Measurements from ENCODE around the gene TPCN2.

Gene TPCN2

DNA sequence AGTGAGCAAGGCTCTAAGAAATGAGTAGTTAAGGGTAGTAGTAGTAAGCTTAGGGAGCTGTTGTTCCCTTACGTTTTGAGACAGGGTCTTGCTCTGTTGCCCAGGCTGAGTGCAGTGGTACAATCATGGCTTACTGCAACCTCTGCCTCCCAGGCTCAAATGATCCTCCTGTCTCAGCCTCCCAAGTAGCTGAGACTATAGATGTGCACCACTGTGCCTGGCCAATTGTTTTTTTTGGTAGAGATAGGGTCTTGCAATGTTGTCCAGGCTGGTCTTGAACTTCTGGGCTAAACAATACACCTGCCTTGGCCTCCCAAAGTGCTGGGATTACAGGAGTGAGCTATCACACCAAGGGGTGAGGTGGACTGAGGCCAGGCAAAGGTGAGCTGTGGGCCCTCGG, 117.0 kb downstream of the TPCN2 start:
- Histone ChIP-seq H3K27ac (ENCODE audit: low read depth, low read length) (no peak overlapping the region), H3K9me3 (ENCODE audit: control insufficient read depth in 5 of 5, low read length in 5 of 5) (peaks cover 0 to 14% (median 8%) of the 10 kb centered on the region in 5 donors), H3K4me1 (ENCODE audit: control insufficient read depth in 5 of 5, insufficient read depth in 5 of 5, low read length in 5 of 5) (peaks cover 0 to 11% (median 3%) of the 10 kb centered on the region in 5 donors), H3K4me3 (ENCODE audit: low read depth in 1 of 5, low read length in 5 of 5) (no peak overlapping the region), H3K36me3 (ENCODE audit: control insufficient read depth in 5 of 5, insufficient read depth in 5 of 5, low read length in 5 of 5) (no peaks in the 10 kb centered on the region), H3K9ac (ENCODE audit: low read length in 5 of 5) (no peak overlapping the region), H3K27me3 (ENCODE audit: control insufficient read depth in 5 of 5, insufficient read depth in 4 of 5, low read length in 5 of 5) (peaks cover 0 to 17% (median 13%) of the 10 kb centered on the region in 5 donors)

DNA sequence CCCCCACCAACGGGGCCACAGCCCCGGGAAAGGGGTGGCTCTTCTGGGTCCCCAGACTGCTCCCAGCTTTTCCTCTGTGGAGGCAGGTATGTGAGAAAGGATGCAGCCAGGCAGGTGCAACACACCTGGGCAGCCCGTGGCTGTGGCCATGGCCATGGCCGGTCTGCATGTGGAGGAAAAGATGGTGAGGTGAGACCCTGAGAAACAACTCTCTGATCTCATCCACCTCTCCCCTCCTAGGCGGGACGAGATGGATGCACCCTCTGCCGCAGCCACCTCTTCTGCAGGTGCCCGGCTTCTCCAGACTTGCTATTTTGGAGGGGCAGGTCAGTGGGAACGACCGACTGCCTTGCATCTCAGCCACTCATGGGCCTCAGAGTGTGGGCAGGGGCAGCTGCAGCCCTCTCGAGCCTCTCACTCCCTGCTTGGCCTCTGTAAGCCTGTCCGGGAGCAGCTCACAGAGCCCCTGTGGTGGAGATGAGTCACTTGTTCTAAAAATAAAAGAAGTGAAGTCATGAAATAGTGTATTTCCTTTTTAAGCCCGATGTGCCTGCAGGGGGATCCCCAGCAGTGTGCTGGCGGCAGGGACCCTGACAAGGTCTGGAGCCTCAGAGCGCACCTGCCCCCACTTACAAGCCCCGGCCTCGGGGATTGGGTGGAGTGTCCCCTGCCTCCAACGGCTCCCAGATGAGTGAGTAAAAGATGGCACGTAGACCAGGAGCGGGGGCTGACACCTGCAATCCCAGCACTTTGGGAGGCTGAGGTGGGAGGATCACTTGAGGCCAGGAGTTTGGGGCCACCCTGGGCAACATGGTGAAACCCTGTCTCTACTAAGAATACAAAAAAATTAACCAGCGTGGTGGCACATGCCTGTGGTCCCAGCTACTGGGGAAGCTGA, 117.7 kb downstream of the TPCN2 start:
- H3K9ac ChIP-seq (ENCODE audit: low read length in 5 of 5): no peak overlapping the region
- peaks cover 0 to 17% (median 13%) of the 10 kb centered on the region in 5 donors for H3K27me3 ChIP-seq (ENCODE audit: control insufficient read depth in 5 of 5, insufficient read depth in 4 of 5, low read length in 5 of 5)
- H3K4me3 ChIP-seq (ENCODE audit: low read depth in 1 of 5, low read length in 5 of 5): no peak overlapping the region
- peaks cover 0 to 14% (median 8%) of the 10 kb centered on the region in 5 donors for H3K9me3 ChIP-seq (ENCODE audit: control insufficient read depth in 5 of 5, low read length in 5 of 5)
- H3K36me3 ChIP-seq (ENCODE audit: control insufficient read depth in 5 of 5, insufficient read depth in 5 of 5, low read length in 5 of 5): no peaks in the 10 kb centered on the region
- no peak overlapping the region for H3K27ac ChIP-seq (ENCODE audit: low read depth, low read length)
- peaks cover 0 to 11% (median 3%) of the 10 kb centered on the region in 5 donors for H3K4me1 ChIP-seq (ENCODE audit: control insufficient read depth in 5 of 5, insufficient read depth in 5 of 5, low read length in 5 of 5)

DNA sequence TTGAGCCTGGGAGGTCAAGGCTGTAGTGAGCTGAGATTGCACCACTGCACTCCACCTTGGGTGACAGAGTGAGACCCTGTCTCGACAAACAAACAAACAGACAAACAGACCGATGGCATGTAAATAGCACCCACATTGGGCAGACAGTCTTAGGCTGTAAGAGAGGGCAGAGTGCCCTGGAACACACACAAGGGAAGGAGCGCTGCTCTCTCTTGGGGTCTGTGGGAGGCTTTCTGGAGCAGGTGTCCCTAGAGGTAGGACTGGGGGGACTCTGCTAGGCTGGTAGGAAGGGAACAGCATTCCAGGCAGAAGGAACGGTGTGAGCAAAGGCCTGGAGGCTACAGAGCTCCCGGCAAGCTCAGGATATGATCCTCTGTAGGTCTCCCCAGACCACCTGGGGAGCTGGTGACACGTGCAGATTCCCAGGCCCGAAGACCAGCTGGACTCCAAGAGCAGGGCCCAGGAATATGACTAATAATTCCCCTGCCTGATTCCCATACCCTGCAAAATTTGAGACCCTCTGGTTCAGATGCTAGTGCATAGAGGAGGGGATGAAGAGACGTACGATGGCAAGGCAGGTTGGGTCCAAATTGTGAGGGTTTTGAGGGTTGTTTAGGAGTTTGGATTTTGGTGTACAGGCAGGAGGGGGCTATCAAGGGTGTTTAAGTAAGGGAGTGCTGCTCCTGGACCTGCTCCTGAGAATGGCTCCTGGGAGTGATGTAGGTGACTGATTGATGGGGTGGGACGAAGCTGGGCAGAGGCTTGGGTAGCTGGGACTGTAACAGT, 118.6 kb downstream of the TPCN2 start:
- Histone ChIP-seq H3K27me3 (ENCODE audit: control insufficient read depth in 5 of 5, insufficient read depth in 4 of 5, low read length in 5 of 5) (peaks cover 0 to 17% (median 13%) of the 10 kb centered on the region in 5 donors), H3K36me3 (ENCODE audit: control insufficient read depth in 5 of 5, insufficient read depth in 5 of 5, low read length in 5 of 5) (no peaks in the 10 kb centered on the region), H3K9me3 (ENCODE audit: control insufficient read depth in 5 of 5, low read length in 5 of 5) (peaks cover 0 to 14% (median 8%) of the 10 kb centered on the region in 5 donors), H3K9ac (ENCODE audit: low read length in 5 of 5) (no peak overlapping the region), H3K4me1 (ENCODE audit: control insufficient read depth in 5 of 5, insufficient read depth in 5 of 5, low read length in 5 of 5) (peaks cover 0 to 11% (median 3%) of the 10 kb centered on the region in 5 donors), H3K27ac (ENCODE audit: low read depth, low read length) (no peak overlapping the region), H3K4me3 (ENCODE audit: low read depth in 1 of 5, low read length in 5 of 5) (no peak overlapping the region)

DNA sequence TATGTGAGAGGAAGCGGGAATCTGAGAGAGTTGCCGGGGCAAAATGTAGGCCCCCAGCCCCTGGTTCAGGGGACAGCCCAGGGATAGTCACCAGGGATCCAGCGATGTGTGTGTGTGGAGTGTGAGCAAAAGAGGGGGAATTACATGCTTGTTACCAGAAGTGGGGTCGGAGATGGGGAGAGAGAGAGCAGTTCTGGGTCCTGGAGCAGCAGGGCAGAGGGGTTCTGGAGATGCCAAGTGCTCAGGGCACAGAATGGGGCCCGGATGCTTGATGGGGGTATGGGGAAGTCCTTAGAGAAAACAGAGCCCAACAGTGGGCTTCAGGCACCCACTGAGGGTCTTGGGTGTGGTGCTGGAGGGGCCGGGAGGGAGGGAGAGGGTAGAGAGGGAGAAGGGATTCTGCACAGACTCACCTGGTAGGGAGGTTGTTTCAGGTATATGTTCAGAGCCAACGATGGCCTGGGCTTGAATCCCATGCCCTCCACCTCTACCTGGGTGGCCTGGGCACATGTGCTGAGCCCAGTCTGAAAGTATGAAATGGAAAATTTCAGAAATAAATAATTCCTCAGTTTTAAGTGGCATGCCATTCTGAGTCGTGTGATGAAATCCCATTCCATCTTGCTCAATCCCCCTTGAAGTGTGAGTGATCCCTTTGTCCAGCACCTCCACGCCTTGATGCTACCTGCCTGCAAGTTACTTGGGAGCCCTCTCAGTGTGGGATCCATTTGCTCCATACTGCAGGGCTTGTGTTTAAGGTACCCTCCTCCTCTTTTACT, 119.4 kb downstream of the TPCN2 start:
- no peak overlapping the region for H3K27ac ChIP-seq (ENCODE audit: low read depth, low read length)
- H3K36me3 ChIP-seq (ENCODE audit: control insufficient read depth in 5 of 5, insufficient read depth in 5 of 5, low read length in 5 of 5): no peaks in the 10 kb centered on the region
- H3K9me3 ChIP-seq (ENCODE audit: control insufficient read depth in 5 of 5, low read length in 5 of 5): peaks cover 0 to 11% (median 8%) of the 10 kb centered on the region in 5 donors
- H3K27me3 ChIP-seq (ENCODE audit: control insufficient read depth in 5 of 5, insufficient read depth in 4 of 5, low read length in 5 of 5): peaks cover 0 to 17% (median 13%) of the 10 kb centered on the region in 5 donors
- no peak overlapping the region for H3K4me3 ChIP-seq (ENCODE audit: low read depth in 1 of 5, low read length in 5 of 5)
- H3K9ac ChIP-seq (ENCODE audit: low read length in 5 of 5): no peak overlapping the region
- H3K4me1 ChIP-seq (ENCODE audit: control insufficient read depth in 5 of 5, insufficient read depth in 5 of 5, low read length in 5 of 5): peaks cover 0 to 11% (median 3%) of the 10 kb centered on the region in 5 donors

DNA sequence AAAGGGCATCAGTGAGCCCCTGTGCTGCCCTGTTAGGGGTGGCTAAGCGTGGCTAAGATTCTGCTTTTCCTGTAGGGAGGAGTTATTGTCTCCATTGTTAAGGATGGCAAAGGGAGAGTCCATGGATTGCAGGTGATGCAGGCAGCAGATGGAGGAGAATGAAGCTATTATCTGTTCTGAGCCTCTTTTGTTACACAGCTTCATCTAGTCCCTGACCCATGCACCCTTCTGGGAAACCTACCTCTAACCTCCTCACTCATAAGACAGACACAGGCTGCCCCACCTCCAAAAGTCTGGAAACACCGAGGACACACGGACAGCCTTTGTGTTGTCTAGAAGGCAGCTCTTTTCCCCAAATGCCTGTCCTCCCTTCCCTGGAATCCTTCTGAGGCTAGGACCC, 120.7 kb downstream of the TPCN2 start:
- Histone ChIP-seq H3K4me3 (ENCODE audit: low read depth in 1 of 5, low read length in 5 of 5) (no peak overlapping the region), H3K27ac (ENCODE audit: low read depth, low read length) (no peak overlapping the region), H3K36me3 (ENCODE audit: control insufficient read depth in 5 of 5, insufficient read depth in 5 of 5, low read length in 5 of 5) (no peaks in the 10 kb centered on the region), H3K9ac (ENCODE audit: low read length in 5 of 5) (no peak overlapping the region), H3K4me1 (ENCODE audit: control insufficient read depth in 5 of 5, insufficient read depth in 5 of 5, low read length in 5 of 5) (peaks cover 0 to 11% (median 3%) of the 10 kb centered on the region in 5 donors), H3K27me3 (ENCODE audit: control insufficient read depth in 5 of 5, insufficient read depth in 4 of 5, low read length in 5 of 5) (peaks cover 0 to 17% (median 13%) of the 10 kb centered on the region in 5 donors), H3K9me3 (ENCODE audit: control insufficient read depth in 5 of 5, low read length in 5 of 5) (peaks cover 0 to 8% (median 4%) of the 10 kb centered on the region in 5 donors)

DNA sequence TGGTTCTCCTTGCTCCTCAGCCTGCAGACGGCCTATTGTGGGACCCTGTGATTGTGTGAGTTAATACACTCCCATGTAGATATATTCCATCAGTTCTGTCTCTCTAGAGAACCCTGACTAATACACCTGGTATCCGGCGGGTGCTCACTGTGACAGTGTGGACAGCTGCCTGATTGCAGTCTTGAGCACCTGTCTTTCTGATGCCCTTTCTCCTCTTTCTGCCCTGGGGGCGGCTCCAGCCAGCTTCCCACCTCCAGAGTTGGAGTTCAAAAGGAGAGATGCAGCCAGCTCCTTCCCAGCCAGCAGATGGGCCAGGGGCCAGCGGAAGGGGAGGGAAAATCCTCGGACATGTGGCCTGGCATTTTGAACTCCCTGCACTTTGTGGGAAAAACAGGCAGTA, 122.0 kb downstream of the TPCN2 start:
- no peak overlapping the region for H3K9ac ChIP-seq (ENCODE audit: low read length in 5 of 5)
- H3K36me3 ChIP-seq (ENCODE audit: control insufficient read depth in 5 of 5, insufficient read depth in 5 of 5, low read length in 5 of 5): no peaks in the 10 kb centered on the region
- no peak overlapping the region for H3K27ac ChIP-seq (ENCODE audit: low read depth, low read length)
- H3K4me3 ChIP-seq (ENCODE audit: low read depth in 1 of 5, low read length in 5 of 5): no peak overlapping the region
- peaks cover 0 to 19% (median 15%) of the 10 kb centered on the region in 5 donors for H3K9me3 ChIP-seq (ENCODE audit: control insufficient read depth in 5 of 5, low read length in 5 of 5)
- H3K4me1 ChIP-seq (ENCODE audit: control insufficient read depth in 5 of 5, insufficient read depth in 5 of 5, low read length in 5 of 5): peaks cover 0 to 11% (median 3%) of the 10 kb centered on the region in 5 donors
- peaks cover 4 to 17% (median 13%) of the 10 kb centered on the region in 5 donors for H3K27me3 ChIP-seq (ENCODE audit: control insufficient read depth in 5 of 5, insufficient read depth in 4 of 5, low read length in 5 of 5)

DNA sequence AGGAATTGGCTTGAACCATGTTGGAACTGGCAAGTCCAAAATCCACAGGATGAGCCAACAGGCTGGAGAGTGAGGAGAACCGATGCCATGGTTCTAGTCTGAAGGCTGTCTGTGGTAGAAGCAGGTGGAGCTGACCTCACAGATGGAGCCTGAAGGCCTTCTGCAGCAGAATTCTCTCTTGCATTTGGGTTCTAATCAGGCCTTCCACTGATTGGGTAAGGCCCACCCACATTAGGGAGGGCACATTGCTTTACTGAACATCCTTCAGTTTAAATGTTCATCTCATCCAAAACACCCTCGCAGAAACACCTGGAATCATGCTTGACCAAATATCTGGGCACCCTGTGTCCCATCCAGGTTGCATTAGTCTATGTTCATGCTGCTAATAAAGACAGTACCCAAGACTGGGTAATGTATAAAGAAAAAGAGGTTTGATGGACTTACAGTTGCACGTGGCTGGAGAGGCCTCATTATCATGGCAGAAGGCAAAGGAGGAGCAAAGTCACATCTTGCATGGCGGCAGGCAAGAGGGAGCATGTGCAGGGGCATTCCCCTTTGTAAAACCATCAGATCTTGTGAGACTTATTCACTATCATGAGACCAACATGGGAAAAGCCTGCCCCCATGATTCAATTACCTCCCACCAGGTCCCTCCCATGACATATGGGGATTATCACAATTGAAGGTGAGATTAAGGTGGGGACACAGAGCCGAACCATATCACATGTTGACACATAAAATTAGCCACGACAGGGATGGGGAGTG, 122.9 kb downstream of the TPCN2 start:
- Histone ChIP-seq H3K27ac (ENCODE audit: low read depth, low read length) (no peak overlapping the region), H3K9ac (ENCODE audit: low read length in 5 of 5) (no peak overlapping the region), H3K9me3 (ENCODE audit: control insufficient read depth in 5 of 5, low read length in 5 of 5) (peaks cover 0 to 19% (median 15%) of the 10 kb centered on the region in 5 donors), H3K27me3 (ENCODE audit: control insufficient read depth in 5 of 5, insufficient read depth in 4 of 5, low read length in 5 of 5) (peaks cover 4 to 11% (median 9%) of the 10 kb centered on the region in 5 donors), H3K4me3 (ENCODE audit: low read depth in 1 of 5, low read length in 5 of 5) (no peak overlapping the region), H3K36me3 (ENCODE audit: control insufficient read depth in 5 of 5, insufficient read depth in 5 of 5, low read length in 5 of 5) (no peaks in the 10 kb centered on the region), H3K4me1 (ENCODE audit: control insufficient read depth in 5 of 5, insufficient read depth in 5 of 5, low read length in 5 of 5) (peaks cover 0 to 3% (median 0%) of the 10 kb centered on the region in 5 donors)

DNA sequence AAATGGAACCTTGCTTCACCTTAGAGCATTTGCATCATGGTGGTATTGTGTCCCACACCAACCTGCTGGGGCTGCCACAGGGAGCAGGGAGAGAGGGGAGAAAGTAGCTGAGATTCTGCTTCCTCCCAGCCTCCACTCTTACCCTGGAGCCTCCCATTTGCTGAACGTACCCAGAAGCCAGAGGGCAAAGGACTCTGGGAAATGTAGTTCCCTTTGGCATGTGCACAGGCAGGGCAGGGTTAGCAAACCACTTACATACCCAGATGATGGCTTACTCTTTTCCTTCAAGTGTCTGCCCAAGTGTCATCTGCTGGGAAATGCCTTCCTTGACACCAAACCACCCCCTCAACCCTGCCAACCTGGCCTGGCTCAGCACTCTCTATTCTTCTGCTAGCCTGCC, 123.9 kb downstream of the TPCN2 start:
- Histone ChIP-seq H3K4me1 (ENCODE audit: control insufficient read depth in 5 of 5, insufficient read depth in 5 of 5, low read length in 5 of 5) (no peaks in the 10 kb centered on the region), H3K27me3 (ENCODE audit: control insufficient read depth in 5 of 5, insufficient read depth in 4 of 5, low read length in 5 of 5) (peaks cover 0 to 7% (median 4%) of the 10 kb centered on the region in 5 donors)

DNA sequence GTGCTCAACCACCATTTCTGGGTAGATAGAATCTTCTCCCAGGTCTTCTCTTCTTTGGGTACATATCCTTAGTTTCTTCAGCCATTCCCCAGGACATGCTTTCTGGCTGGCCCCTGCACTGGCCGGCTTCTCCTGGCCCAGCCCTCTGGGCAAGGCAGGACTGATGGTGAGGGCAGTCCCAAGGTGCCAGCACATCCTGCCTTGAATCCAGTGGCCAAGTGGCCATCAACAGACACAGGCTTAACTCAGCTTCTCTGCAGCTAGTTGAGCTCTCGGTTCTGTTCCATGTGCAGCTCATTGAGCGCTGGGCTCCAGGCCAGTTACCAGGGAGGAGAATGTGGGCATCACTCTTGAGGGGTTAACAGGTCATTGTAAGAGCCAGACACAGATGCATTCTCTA, 124.6 kb downstream of the TPCN2 start:
- Histone ChIP-seq H3K4me3 (ENCODE audit: low read depth in 1 of 5, low read length in 5 of 5) (no peak overlapping the region), H3K27me3 (ENCODE audit: control insufficient read depth in 5 of 5, insufficient read depth in 4 of 5, low read length in 5 of 5) (peaks cover 0 to 5% (median 4%) of the 10 kb centered on the region in 5 donors), H3K9ac (ENCODE audit: low read length in 5 of 5) (no peak overlapping the region), H3K9me3 (ENCODE audit: control insufficient read depth in 5 of 5, low read length in 5 of 5) (peaks cover 0 to 19% (median 15%) of the 10 kb centered on the region in 5 donors), H3K4me1 (ENCODE audit: control insufficient read depth in 5 of 5, insufficient read depth in 5 of 5, low read length in 5 of 5) (no peaks in the 10 kb centered on the region), H3K27ac (ENCODE audit: low read depth, low read length) (no peak overlapping the region), H3K36me3 (ENCODE audit: control insufficient read depth in 5 of 5, insufficient read depth in 5 of 5, low read length in 5 of 5) (no peaks in the 10 kb centered on the region)

More for the DNA sequence above, 123.9 kb downstream of the TPCN2 start:
- H3K9ac ChIP-seq (ENCODE audit: low read length in 5 of 5): no peak overlapping the region
- no peaks in the 10 kb centered on the region for H3K36me3 ChIP-seq (ENCODE audit: control insufficient read depth in 5 of 5, insufficient read depth in 5 of 5, low read length in 5 of 5)
- no peak overlapping the region for H3K4me3 ChIP-seq (ENCODE audit: low read depth in 1 of 5, low read length in 5 of 5)
- H3K27ac ChIP-seq (ENCODE audit: low read depth, low read length): no peak overlapping the region
- H3K9me3 ChIP-seq (ENCODE audit: control insufficient read depth in 5 of 5, low read length in 5 of 5): peaks cover 0 to 19% (median 15%) of the 10 kb centered on the region in 5 donors

All from subcutaneous abdominal adipose tissue (tissue), 5 donors.